RCC 7860 (cell line): Measurements from ENCODE around the gene MAPK8.

ENCODE experiments used
- DNase-seq: peaks from one replicate; pipeline ENCODE4 v3.0.0-alpha.2; 2015; ENCODE audit warnings: low spot score
- FAIRE-seq: peaks from 2 replicates; lab custom pipeline; 2012; peaks lifted over from hg19 to GRCh38; lab: Jason Lieb, UNC

Gene MAPK8

DNA sequence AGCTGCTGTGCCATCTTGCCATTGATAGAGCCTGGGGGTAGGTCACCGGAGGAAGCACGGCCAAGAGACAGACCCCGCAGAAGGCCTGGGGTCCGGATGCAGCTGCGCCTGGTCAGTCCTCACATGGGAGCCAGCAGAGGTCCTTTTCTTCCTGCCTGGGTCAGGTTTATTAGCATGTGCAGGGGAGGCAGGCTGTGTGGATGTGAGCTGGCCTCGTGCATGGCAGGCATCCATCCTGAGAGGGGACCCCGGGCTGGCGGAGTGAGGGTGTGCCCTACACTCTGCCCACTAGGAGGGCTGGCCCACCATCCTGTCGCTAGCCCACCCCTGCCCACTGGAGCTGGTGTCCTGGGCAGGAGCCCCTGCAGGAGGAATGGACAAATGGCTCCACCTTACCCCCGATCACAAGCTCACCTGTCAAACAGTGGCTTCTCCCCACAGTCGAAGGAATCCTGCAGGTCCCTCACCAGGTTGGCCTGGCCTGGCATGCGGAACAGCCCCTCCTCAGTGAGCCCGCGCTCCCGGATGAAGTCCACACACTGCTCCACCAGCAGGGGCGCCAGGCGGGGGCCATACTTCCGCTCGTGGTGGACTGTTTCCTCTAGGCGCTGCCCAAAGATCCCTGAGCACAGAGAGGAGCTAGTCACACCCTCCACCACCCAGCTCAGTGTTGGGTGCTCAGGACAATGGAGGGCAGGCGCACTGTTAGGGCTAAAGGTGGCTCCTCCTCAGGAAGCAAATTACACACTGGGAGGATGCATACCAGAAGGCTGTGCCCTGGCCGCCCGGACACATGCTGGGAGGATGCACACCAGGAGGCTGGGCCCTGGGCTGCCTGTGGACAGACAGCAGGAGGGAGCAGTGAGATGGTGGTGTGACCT, 153.0 kb downstream of the MAPK8 start:
- FAIRE-seq (no peak), DNase-seq (no peak)

DNA sequence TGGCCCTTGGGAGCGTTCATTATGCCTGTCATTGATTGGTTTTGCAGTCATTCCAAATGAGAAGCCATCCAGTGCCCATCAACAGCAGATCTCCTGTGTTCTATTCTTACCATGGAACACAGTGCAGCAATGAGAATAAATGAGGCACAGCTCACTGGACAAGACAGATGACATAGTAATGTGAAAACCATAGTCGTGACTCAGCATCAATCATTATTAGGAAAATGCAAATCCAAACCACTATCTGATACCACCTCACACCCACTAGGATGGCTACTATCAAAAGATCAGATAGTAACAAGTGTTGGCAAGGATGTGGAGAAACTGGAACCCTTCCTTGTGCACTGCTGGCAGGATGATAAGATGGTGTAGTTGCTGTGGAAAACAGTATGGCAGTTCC, 153.7 kb downstream of the MAPK8 start:
- FAIRE-seq (no peak), DNase-seq (no peak)

DNA sequence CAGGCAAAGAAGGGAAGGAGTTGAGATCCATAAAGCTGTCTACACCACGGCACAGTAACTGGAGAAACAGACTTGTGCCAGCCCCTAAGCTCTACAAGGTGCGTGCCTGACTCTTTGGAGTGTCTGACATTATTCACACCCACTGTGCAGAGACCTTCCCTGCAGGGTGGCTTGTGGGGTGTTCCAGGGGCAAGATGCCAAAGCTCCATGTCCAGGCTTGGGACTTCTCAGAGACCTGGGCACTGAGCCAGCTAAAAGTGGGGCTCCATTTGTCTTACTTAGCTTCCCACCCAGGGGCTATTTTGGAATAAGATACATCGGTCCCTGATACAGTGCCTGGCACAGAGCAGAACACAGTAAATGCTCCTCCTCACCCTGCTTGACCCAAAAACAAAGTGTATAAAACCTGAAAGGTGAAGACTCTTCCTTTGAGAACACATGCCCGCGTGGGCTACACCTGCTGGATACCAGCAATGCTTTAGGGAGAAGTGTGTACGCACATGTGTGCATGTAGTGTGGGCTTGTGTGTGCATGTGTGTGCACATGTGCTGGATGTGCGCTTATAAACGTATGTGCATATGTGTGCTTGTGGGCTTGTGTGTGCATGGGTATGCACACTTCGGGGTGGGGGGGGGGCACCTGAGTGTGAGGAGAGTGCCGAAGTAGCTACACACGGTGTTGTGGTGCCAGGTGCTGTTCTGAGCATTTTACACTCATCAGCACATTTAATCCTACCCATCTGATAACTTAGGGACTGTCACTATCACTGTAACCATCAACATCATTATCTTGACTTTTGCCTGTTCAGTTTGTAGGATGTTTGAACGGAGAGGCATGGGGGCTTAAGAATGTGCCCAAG, 155.4 kb downstream of the MAPK8 start:
- DNase-seq (no peak), FAIRE-seq (no peak)

DNA sequence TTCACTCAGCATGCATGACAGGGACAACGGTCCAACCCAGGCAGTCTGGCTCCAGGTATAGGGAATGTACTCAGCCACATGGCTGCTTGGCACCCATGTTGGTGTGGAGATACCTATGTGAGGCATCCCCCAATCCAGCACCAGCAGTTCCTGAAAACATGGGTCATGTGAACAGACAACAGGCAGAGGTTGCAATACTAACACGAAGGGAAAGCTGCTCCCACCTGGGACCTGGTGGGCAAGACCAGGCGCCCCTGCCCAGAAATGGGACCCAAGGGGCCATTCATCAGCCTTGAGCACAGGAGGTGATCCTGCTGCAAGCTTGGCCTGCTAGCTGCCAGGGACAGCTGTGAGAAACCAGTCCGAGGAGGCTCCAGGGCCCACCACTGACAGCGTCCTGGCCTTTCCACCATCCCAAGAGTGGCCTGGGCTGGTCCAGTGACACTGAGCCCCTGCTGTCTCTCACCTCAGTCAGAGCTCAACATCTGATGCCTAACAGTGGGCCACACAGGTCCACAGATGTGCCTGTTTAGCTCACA, 156.1 kb downstream of the MAPK8 start:
- FAIRE-seq (no peak), DNase-seq (no peak)

DNA sequence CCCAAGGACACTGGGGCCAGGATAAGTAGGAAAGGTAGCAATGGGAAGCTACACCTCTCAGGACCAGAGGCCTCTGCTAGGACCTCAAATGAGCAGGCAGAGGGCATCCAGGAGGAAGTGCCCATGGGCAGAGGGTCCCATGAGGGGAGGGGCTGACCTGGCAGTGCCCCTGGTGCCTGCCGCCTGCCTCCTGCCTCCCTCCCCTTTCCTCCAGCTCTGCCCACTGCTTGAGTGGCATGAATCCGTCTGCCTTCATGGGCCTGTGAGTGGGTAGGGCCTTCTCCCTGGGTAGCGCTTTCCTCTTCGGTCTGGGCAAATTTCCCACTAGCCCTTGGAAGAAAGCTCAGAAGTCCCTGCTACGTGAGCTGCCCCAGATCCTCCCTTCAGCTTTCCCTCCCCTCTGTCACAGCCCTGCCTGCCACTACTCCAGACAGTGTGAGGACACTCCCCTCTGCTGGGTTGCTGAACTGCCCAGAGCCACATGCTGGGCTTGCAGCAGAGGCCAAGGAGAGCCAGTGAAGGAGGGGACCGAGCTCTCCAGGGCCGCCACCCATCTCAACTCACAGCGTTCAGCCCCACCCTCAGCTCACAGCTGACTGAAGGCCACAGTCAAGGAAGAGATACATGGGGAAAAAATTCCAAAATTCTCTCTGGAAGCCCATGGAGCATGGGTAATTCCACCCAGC, 157.0 kb downstream of the MAPK8 start:
- no peak for DNase-seq
- no peak for FAIRE-seq

DNA sequence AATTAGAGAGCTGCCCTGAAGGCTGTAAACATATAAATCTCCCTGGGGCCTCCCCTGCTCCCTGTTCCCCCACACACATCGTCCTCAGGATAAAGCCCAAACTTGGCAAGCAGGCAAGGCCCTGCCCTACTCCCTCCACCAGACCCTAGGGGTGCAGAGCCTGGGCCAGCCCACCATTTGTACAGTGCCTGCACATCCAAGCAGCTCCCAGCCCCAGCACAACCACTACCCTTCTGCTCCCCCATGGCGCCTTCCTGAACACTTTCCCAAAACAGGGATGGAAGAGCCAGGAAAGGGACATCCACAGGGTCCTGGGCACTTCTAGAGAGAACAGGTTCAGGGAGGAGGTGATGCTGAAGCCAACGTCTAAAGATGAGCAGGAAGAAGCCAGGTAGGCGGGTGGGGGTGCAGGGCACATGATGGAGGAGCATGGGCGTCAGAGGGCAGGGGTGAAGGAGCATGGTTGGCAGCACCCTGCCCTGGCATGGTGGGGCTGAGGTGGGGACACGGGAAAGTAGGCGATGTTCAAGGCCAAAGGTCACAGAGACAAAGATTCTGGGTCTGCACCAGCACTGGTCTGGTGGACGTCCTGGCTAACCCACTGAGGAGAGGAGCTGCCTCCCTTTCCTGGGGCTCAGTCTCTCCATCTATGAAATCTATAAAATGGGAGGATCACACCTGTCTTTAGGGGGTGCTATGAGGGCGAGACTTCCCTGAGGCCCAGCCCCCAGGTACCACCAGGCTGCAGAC, 157.8 kb downstream of the MAPK8 start:
- DNase-seq (no peak), FAIRE-seq (no peak)

DNA sequence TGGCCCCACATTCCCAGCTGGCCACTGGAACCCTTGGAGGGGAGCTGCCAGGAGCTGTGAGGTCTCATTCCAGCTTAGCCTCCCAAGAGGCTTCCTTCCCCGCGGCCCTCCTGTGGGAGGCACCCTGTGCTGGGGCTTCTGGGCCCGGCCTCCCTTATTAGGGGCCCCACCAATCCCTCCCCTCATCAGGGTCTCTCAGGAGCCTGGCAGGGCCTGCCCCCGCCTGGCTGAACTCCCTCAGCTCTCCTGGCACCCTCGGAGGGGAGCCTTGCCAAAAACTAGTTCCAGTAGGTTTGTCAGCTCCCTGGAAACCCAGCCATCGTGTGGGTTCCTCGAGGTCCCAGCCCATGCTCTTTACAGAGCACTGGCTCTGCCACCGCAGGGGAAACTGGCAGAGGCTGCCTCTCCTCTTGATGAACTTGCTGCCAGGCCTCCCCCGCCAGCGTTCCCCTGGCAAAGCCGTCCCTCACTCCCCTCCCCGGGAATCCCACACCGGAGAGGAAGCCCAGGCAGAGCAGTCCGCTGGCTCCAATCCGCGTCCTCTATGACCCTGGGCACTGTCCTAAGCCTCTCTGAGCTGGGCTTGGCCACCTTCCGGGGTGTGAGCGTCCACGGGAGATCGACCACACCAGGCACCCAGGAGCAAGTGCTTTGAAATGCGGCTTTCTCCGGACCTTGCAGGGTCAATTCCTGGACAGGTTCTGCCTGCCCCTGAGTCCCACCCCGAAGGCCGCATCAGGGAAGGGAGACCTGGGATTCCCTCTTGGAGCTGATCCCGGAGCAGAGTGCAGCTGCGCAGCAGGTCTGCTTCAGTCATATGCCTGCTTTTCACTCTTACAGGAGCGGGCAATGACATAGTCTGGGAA, 158.6 kb downstream of the MAPK8 start:
- FAIRE-seq = no peak
- no peak for DNase-seq

DNA sequence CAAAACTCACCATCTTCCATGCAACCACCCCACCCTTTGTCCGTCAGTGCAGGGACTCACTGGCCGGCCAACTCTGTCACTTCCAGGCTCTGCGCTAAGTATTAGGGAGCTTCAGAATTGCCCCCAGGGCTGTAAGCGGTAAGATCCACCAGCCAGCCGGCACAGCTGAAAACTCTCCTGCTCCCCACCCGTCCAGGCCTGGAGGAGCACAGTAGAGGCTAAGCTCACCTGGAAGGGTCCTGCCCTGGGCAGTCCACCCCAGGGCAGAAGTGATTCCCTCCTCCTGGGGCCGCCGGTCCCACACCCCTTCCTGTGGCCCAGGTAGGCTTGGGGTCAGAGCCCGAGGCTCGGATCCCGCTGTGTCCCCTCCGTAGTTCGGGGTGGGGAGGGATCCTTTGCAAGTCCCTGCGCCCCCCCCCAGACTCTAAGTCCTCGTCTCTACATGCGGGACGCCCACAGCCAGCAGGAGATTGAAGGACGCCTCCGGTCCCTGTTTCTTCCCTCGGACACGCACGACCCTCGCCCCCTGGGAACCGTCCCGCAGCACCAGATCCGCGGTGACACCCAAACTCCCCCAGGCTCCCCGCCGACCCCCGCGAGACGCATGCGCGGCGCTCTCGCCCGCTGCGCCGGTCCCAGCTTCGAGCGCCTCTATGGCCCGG, 159.5 kb downstream of the MAPK8 start:
- DNase-seq (no peak), FAIRE-seq (no peak)

DNA sequence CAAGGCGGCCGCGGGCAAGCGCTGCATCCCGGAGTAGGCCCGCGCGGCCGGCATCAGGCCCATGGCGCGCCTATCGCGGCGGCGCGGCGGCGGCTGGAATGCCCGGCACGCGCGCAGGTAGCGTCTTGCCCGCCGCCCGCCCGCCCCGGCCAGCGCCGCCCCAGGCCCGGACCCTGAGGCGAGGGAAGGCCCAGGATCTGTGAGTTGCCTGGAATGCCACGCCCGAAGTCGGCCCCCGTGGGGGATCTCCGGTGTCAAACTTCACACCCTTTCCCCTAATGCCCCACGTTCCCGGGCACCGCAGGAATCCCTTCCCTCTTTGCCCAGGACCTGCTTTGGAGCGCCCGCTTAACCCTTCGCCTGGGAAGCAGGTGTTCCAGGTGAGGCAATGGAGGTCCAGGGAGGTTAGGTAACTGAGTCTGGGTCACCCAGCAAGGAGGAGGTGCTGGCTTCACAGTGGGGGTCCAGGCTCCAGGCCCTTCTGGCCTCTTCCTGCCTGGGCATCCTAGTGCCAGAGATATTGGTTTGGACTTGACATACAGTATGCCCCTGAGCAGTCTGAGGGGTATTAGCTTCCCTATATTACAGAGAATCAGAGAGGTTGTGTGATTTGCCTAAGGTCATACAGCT, 160.2 kb downstream of the MAPK8 start:
- DNase-seq = no peak
- no peak for FAIRE-seq

DNA sequence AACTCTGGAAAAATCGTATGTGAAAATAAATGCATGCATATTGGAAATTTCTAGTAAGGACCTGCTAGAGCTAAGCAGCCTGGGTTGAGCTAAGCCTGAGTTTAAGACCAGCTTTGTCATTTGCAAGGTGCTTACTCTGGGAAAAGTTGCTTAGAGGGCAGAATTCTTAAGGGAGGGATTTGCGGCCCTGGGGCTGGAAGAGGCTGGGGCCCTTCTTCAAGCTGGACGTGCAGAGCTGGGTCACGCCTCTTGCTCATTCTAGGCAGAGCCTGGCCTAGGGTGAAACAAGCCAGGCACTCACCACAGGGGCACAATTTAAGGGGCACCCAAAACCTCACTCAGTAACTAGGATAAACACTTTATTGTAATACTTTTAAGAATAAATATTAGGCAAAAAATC, 161.2 kb downstream of the MAPK8 start:
- FAIRE-seq = no peak
- DNase-seq = no peak

DNA sequence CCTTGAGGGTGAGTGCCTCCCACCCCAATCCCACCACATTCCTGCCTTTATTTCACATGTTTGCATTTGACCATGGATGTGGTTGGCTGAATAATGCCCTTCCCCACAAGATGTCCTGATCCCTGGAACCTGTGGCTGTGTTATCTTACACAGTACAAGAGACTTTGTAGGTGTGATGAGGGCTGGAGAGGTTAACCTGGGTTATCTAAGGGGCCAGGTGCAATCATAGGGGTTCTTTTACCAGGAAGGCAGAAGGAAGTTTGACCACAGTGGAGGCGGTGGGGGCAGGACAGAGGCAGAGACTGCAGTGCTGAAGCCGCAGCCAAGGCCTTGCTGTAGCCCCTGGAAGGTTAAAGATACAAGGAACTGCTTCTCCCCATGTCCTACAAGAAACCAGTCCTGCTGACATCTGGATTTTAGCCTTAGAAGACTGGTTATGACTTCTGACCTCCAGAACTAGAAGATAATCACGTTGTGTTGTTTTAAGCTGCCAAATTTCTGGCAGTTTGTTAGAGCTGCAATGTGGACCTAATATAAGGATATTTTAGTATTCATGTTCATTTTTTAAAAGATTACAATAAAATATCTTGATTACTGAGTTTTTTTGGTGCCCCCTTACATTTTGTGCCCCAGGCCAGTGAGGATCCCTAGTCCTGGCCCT, 161.8 kb downstream of the MAPK8 start:
- no peak for FAIRE-seq
- DNase-seq = no peak

DNA sequence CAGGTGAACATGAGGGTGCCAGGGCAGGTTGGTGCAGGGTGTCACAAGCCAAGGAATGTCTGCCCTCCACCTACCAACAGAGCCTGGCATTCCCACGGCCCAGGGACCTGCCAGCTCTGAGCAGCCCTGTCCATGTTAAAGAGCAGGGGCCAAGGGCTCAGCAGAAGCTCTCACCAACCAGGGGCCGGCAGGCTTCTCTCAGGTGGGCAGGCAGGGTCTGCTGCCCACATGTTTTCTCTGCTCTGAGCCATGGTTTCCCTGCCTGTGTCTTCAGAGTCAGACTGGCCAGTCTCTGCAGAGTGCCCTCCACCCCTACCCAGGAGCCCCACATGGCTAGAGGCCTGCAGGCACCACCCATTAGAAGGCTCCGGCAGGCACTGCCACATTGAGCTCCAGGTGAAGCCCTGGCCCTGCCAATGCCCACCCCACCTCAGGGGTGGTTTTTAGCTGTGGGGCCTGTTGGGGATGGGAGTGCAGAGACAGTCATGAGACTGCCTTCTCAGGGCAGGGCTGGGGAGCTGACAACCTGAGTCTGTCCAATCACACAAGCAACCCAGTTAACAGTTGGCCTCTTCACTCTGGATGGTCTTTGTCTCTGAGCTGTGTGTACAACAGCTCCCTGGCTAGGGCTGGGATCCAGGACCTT, 162.5 kb downstream of the MAPK8 start:
- DNase-seq = no peak
- FAIRE-seq = no peak

DNA sequence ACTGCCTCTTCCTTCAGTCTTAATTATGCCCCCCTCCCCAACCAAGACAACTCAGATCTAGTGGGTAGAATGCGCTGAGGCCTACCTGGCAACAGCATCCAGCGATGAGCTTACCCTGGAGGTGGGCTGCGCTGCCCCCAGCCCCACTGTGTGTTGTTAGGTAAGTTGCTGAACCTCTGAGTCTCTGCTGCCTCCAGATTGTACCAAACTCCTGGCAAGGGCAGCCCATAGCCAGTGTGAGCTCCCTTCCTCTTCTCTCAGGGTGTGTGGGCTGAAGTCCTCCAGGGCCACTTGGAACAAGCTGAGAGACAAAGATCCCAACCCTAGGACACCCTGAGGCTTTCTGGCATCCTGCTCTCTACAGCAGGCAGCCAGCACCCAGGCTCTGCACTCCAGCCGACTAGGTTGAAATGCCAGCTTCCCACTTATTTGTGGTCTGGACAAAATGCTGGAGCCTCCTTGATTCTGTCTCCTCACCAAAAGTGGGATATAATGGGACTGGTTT, 163.1 kb downstream of the MAPK8 start:
- DNase-seq (no peak), FAIRE-seq (no peak)

DNA sequence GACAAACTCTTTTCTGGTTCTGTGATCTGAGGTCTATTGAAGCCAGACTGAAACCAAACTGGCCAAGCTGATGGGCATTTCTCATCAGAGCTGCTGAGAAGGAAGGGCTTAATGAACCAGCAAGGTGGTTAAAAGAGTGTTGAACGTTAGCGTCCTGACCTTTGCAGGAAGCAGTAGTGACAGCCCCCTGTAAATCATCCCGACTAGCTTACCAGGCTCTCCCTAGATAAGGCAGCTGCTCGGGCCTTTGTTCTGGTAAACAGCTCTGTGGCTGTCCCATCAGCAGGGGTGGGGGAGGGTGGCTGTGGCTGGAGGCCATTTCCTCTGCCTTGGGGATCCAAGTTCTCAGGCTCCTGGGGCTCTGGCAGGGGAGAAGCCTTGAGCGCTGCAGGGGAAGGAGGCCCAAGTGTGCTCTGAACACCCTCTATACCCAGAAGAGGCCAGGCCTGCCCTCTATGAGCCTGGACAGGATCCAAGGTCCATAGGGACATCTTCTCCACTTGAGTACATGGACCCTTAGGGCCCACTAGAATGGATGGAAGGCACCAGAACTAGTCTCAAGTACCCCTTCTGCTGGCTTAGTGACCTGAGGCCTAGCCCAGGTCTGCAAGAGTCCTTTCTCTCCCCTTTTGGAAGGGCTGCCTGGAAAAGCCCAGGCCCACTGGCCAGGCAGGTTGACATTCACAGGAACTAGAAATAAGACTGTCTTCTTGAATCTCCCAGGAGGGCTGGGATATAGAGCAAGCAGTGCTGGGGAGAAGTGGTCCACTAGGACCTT, 163.8 kb downstream of the MAPK8 start:
- no peak for DNase-seq
- FAIRE-seq = no peak

DNA sequence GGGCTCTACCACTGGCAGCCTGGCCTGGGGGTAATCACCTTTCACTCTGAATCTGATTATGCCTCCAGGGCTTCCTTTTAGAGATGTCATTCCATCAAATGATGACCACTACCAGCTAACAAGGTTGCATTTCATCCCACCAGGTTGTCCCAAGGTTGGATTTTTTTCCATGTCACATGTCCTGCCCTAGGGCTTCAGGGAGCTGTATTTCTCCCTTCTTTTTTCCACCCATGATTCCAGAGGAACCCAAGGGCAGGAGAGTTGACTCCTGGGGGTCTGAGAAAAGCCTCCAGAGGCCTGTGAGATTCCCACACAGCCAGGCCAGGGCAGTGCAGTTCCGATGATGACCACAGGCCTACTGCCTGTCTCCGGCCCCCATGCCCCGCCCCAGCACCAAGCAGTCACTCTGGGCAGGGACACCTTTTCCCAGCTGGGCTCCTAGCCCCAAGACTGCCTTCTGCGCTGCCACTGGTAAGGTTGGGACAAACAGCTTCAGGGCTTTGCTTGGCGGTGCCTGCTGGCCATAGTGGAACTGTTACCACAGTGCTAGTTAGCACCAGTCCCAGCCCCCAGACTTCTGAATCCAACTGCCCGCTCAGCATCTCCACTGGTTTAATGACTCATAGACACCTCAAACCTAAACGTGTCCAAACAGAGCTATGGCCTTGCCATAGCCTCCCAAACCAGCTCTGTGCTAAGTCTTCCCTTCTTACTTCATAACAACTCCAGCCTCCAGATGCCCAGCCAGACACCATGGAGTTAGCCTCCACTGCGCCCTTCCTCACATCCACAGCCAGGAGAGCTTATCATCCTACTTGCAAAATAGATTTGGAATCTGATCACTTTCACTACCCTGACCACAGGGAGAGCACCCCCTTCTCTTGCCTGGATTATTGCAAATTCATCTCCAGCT, 164.7 kb downstream of the MAPK8 start:
- FAIRE-seq (no peak), DNase-seq (peak; percentile 13)
